Measurements from ENCODE around the gene PICK1.

DNA sequence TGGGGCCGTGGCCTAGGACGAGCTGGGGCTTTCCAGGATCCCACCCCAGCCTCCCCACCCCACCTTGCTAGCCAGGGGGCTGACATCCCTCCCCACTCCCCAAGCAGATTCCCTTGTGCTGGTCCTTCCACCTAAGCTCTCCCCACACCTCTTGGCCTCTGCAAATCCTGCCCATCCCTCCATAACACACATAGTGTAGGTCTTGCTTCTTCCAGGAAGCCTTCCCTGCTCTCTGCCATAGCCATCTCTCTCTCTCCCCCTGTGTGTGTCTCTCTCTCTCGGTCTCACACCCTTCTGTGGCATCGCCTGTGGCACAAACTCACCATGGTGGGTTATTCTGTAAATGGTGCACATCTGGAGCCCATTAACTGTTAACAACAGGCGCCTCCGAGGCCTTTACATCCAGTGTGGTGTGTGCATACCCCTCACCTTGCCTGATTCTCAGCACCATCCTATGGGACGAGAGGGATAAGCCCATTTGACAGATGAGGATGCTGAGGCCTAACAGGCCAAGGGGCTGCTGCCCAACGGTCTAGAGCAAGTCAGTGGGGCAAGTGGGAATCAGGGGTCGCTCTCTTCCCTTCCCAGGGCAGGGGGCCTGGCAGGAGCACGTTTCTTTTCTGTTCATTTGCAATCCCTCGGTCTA, 22.2 kb upstream of the PICK1 start:
- TF ChIP-seq CTCF (conservative IDR thresholded peaks at IDR 0.05; ENCODE audit: low read depth, low read length) (no peak), EZH2 (IDR thresholded peaks at IDR 0.05; ENCODE audit: borderline replicate concordance, low read depth, low read length, poor library complexity, severe bottlenecking) (no peak)

Data from A673 (cell line).